ENCODE results near the gene GALNT14.

DNA sequence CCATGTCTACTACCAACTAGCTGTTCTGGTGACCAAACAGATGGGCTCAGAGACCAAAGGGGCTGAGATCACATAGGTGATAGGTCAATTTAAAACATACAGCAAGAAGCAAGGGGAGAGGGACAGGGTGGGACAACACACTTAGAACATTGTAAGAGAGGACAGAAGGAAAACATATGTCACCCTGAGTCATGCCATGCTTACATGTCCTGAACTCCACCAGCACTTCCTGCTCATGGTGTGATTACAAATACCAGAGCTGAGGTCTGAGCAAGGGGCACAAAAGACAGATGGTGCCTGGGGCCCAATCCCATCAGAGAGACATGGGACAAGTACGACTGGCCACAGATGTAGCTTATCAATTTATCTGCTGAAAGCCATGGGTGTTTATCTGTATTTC is 28.7 kb upstream of the GALNT14 start:
- TF ChIP-seq CTCF (IDR thresholded peaks at IDR 0.05) (no peak), POLR2A (IDR thresholded peaks at IDR 0.05) (no peak), POLR2AphosphoS5 (IDR thresholded peaks at IDR 0.05; ENCODE audit: insufficient read depth in 1 of 2, low read depth in 1 of 2) (no peak)

All from vagina (tissue), 2 donors.